NK-92 treated with Interleukin-12 subunit alpha and Interleukin-12 subunit beta, amount 100 ng/mL, for 24 hours (cell line): ENCODE results near the gene NUDCD3.

Experiments used
- DNase-seq: peaks from one replicate; lab custom pipeline; 2025; lab: John Stamatoyannopoulos, UW

Gene NUDCD3

GRCh38 chr7:44398953-44399574 lies 91.4 kb downstream of the NUDCD3 start:
- DNase-seq, result no peak

GRCh38 chr7:44398511-44398911 lies 91.9 kb downstream of the NUDCD3 start:
- no peak for DNase-seq

- no peak for DNase-seq
Measured at GRCh38 chr7:44396931-44397545, 93.4 kb downstream of the NUDCD3 start.

- DNase-seq, result no peak
Measured at GRCh38 chr7:44396496-44396895, 94.0 kb downstream of the NUDCD3 start.

- DNase-seq, result no peak
Measured at GRCh38 chr7:44395067-44395466, 95.4 kb downstream of the NUDCD3 start.

GRCh38 chr7:44394636-44395035 lies 95.8 kb downstream of the NUDCD3 start:
- no peak for DNase-seq

GRCh38 chr7:44394112-44394447 lies 96.4 kb downstream of the NUDCD3 start:
- DNase-seq, result no peak

- no peak for DNase-seq
Measured at GRCh38 chr7:44393238-44394111, 97.0 kb downstream of the NUDCD3 start.

GRCh38 chr7:44392618-44393010 lies 97.8 kb downstream of the NUDCD3 start:
- DNase-seq, result no peak

- DNase-seq, result no peak
Measured at GRCh38 chr7:44391746-44392617, 98.5 kb downstream of the NUDCD3 start.

- DNase-seq, result no peak
Measured at GRCh38 chr7:44391171-44391570, 99.3 kb downstream of the NUDCD3 start.

- no peak for DNase-seq
Measured at GRCh38 chr7:44390701-44391100, 99.8 kb downstream of the NUDCD3 start.

- DNase-seq, result no peak
Measured at GRCh38 chr7:44388089-44388970, 102.1 kb downstream of the NUDCD3 start.

- DNase-seq, result no peak
Measured at GRCh38 chr7:44387389-44387788, 103.1 kb downstream of the NUDCD3 start.

GRCh38 chr7:44386139-44386913 lies 104.1 kb downstream of the NUDCD3 start:
- DNase-seq, result no peak

- no peak for DNase-seq
Measured at GRCh38 chr7:44385434-44386138, 104.9 kb downstream of the NUDCD3 start.

GRCh38 chr7:44384586-44385433 lies 105.6 kb downstream of the NUDCD3 start:
- DNase-seq, result no peak

GRCh38 chr7:44383566-44383965 lies 106.9 kb downstream of the NUDCD3 start:
- DNase-seq, result no peak
